ENCODE measurements around the gene COL6A1.
"Not testable (repeated sequence)": the region's sequence is repeated elsewhere in the genome, so short reads cannot be mapped to it uniquely, and the experiment has no call there.

COL6A1 gene

DNA sequence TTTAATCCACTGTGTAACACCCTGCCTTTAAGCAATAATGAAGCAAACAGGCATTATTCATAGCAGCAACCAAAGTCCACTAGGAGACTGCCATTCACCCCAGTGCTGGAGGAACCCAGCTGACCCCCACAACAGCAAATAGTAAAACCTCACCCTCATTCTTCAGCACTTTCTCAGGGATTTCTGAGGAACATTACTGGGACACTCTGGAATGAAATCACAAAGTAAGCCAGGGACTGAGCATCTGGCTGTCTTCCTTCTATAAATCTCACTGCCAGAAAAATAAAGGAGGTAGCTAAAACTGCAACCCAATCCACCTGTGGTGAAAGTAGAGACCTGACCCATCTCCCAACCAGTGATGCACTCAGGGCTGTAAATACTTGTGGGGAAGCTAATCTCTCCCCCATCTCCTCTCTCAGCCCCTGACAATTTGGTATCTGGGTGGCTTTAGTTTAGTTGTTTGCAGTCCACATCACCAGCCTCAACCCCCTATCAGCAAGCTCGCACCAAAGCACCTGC is 47.1 kb downstream of the COL6A1 start:
- DNase-seq (ENCODE audit: low spot score), result no peak

DNA sequence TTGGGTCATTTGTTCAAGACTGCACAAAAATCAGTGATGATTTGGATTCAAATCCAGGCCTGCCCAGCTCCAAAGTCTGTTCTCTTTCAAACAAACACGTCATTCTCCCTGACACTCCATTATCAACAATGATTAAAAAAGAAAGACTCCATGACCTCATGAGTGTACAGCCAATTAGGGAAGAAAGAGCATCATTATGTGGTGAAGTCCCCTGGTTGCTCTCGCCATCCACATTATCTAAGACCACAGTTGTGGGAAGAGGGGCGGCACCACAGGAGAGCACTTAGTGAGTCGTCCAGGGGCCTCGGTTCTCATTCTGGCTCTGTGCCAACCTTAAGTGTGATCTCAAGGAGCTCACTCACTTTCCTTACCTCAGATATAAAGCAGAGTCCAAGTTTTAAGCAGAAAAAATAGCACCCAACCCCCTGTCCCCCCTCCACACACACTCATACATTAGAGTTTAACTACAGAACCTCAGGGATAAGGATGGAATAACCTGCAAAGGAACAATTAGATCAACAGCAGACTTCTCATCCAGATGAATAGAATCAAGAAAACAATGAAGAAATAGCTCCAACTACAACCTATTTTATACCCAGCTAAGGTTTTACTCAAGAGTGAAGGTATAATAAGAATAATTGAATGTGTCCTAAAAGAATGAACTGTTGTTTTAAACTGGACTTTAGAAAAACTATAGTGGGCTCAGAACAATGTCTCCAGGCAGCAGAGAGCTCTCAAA is 47.8 kb downstream of the COL6A1 start:
- DNase-seq (ENCODE audit: low spot score), result no peak

- no peak for DNase-seq (ENCODE audit: low spot score)
Measured at GRCh38 chr21:46031484-46031883, 49.9 kb downstream of the COL6A1 start.

- DNase-seq (ENCODE audit: low spot score), result no peak
Measured at GRCh38 chr21:46032100-46032499, 50.5 kb downstream of the COL6A1 start.

DNA sequence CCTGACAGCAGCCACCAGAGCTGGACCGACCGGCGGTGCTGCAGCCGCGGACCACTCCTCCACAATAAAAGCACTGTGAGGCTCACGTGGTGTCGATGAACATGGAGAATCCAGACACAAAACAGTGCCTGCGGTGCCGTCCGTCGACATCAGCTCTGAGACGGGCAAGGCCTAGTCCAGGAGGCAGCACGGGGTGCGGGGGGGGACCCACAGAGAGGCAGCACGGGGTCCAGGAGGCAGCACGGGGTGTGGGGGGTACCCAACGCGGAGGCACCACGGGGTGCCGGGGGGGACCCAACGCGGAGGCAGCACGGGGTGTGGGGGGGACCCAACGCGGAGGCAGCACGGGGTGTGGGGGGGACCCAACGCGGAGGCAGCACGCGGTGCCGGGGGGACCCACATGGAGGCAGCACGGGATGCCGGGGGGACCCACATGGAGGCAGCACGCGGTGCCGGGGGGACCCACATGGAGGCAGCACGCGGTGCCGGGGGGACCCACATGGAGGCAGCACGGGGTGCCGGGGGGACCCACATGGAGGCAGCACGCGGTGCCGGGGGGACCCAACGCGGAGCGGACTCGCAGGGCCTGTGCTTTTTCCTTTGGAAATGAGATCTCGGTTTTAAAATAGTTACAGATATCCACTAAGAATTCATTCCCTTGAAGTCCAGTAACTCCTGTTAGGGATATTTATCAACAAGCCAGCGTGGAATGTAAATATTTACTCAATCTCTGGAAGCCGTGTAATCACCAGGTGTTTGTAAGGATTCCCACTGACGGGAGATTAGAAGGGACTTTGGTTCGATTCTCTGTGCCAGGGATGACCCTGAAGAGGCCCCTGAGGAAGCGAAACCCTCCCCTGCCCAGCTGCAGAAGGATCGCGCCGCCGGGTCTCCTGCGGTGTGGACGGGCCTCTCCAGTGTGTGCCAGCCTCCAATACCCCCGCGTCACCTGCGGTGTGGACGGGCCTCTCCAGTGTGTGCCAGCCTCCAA is 52.1 kb downstream of the COL6A1 start:
- DNase-seq (ENCODE audit: low spot score), result no peak

- DNase-seq (ENCODE audit: low spot score), result no peak
Measured at GRCh38 chr21:46035809-46036695, 54.5 kb downstream of the COL6A1 start.

DNA sequence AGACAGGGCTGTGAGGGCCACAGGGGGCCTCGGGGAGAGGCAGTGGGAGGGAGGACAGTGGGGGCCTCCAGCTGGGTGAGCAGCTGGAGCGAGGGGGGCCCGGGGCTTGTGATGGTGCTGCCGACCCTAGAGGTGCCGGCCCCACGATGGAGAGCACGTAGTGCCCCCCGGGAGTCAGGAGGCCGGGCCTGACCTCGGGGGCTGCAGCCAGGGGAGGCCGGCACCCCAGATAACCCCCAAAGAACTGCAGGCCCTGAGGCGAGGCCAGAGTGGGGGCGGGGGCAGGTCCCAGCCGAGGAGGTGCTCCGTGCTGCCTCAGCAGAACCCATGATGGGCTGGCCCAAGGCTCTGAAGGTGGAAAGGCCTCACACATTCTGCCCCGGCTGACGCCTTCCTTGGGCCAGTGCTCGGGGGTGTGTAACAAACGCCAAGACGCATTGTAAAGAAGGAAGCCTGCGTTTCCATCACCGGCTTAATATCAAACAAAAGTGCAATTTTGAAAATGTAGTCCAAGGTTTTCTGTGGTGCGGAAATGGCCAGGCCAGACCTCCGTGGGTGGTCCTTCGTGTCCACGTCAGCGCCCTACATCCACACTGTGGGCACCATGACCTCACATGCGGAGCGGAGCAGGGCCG is 55.2 kb downstream of the COL6A1 start:
- DNase-seq (ENCODE audit: low spot score), result no peak

DNA sequence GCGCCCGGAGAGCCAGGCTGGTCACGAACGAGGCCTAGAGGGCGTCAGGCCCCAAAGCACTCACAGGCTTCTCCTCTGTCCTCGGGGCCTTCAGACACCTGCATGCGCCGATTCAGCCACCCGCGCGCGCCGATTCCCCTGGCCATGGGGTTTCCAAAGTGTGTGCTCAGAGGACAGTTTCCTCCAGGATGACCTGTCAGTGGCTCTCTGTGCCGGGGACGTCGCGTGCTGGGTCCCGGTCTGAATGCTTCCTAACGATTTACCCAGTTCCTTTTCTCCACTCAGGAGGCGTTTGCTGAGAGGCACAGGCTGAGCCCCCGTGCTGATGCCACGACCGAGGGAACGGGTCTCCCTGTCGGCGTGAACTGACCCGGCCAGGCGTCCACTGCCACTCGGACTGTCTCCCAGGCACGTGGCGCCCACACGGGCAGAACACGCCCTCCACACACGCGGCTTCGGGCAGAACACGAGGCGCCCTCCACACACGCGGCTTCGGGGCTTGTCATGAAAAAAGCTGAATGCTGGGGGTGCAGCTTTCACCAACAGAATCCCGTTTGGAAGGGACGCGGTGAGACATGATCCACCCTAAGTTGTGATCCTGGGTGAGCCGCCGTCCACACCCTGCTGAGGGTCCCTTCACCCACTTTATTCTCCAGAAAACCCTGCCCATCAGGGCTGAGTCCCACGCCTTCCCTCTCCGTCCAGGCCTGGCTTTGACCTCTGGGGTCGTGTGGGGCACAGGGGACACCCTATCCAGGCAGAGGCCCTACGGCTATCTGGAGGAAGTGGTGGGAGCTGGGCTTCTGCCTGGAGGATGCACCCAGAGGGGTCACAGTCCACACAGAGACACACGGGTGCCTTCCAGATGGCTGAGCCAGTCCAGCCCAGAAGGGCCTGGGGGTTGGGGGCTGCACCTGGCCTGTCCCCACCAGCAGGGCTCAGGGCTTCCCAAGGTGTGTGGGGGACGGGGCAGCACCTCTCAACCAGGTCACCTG is 56.1 kb downstream of the COL6A1 start:
- no peak for DNase-seq (ENCODE audit: low spot score)

GRCh38 chr21:46038341-46038829 is 56.8 kb downstream of the COL6A1 start:
- no peak for DNase-seq (ENCODE audit: low spot score)

- no peak for DNase-seq (ENCODE audit: low spot score)
Measured at GRCh38 chr21:46038871-46039397, 57.4 kb downstream of the COL6A1 start.

DNA sequence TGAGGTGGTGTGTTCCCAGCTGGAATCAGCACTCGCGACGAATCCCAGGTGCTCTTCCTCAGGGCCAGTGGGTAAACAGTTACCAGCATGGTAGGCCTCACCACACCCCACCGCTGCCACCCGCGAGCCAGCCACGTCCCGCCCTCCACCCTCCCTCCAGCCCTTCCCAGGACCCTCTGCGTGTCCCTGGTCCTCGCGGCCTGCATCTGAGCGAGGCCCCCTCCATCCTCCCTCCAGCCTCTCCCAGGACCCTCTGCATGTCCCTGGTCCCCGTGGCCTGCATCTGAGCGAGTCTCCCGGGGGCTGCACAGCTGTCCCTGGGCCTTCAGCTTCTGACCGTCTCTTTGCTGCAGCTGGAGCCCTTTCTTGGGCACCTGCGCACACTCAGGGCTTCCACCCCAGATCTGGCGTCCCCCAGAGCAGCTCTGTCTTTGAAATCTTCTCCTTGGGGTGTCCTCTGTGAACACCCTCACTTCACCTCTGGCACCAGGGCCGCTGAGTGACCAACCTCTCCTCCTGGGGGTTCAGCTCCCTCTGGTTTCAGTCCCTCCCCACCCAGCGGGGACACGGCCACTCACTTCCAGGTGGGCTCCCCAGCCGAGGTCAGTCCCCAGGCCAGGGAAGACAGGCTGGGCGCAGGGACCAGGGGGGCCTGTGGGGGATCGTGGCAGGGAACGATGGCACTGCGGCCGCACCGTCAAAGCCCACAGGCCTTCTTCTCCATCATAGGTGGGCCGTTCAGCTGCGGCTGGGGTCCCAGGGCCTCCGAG is 58.5 kb downstream of the COL6A1 start:
- no peak for DNase-seq (ENCODE audit: low spot score)

DNA sequence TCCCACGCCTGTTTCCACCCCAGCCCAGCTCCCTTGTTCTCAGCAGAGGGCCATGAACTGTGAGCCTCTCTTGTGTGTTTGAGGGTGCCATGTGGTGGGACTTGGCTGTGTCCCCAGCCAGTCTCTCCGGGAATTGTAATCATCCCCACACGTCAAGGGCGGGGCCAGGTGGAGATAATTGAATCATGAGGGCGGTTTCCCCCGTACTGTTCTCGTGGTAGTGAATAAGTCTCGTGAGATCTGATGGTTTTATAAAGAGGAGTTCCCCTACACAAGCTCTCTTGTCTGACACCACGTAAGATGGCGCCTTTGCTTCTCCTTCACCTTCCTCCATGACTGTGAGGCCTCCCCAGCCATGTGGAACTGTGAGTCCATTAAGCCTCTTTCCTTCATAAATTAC is 59.1 kb downstream of the COL6A1 start:
- DNase-seq (ENCODE audit: low spot score), result no peak

- no peak for DNase-seq (ENCODE audit: low spot score)
Measured at GRCh38 chr21:46041183-46041582, 59.6 kb downstream of the COL6A1 start.

DNA sequence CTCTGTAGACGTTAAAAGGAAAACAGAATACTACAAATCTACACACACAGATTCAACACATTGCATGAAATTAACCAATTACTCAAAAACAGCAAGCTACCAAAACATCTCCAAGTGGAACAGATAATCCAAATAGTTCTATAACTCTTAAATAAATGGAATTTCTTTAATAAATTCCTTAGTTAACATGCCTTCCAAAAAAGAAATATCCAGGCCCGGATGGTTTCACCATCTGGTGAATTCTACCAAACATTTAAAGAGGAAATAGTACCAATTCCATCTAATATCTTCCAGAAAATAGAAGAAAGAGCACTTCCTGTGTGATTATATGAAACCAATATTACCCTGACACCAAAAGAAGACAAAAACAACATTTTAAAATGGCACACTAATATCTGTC is 63.6 kb downstream of the COL6A1 start:
- DNase-seq (ENCODE audit: low spot score), result no peak

DNA sequence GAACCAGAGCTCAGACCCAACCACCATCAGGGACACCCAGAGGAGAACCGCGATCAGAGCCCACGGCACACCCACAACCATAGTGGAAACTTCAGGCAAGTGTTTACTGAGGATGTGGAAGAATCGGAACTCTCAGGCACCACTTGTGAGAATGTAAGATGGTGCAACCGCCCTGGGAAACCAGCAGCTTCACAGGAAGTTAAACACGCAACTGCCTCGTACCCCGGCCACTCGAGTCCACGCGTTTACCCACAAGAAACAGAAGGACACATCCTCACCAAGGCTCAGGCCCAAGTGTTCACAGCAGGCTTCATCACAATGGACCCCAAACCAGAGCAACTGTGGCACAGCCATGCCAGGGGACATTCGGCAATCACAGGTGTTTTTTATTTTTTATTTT is 64.9 kb downstream of the COL6A1 start:
- no peak for DNase-seq (ENCODE audit: low spot score)

DNA sequence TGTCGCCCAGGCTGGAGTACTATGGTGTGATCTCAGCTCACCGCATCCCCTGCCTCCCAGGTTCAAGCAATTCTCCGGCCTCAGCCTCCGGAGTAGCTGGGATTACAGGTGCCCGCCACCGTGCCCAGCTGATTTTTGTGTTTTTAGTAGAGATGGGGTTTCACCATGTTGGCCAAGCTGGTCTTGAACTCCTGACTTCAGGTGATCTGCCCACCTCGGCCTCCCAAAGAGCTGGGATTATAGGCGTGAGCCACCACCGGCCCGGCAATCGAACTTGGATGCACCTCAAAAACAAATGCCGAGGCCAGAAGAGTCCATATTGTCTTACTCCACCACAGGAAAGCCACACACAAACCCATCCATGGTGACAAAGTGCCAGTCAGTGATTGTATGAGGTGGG is 65.3 kb downstream of the COL6A1 start:
- not testable (repeated sequence) for DNase-seq (ENCODE audit: low spot score)

- no peak for DNase-seq (ENCODE audit: low spot score)
Measured at GRCh38 chr21:46048926-46049889, 67.6 kb downstream of the COL6A1 start.

Data from CD4-positive, alpha-beta T cell treated with Interleukin-2 at 100 ng/mL for 4 hours (primary cell).